RWPE1 (cell line): ENCODE results near the gene SDHA.
"Not testable (repeated sequence)": the region's sequence is repeated elsewhere in the genome, so short reads cannot be mapped to it uniquely, and the experiment has no call there.

Experiments
- CTCF ChIA-PET: fragments of 350-600 bp; sonication (Branson Sonifier 250); formaldehyde crosslinking; extraction: SDS; loops from one replicate; lab custom pipeline; 2021; lab: Yijun Ruan, JAX
- POLR2A ChIA-PET: fragments of 400-600 bp; formaldehyde crosslinking; extraction: SDS; loops from one replicate; lab custom pipeline; 2020; ENCODE audit warnings: antibody characterized with exemption; ENCODE audit not compliant: low non-redundant PET; lab: Yijun Ruan, JAX
- DNase-seq: peaks from one replicate; pipeline ENCODE4 v3.0.0; 2012; ENCODE audit warnings: low spot score
- H3K27ac ChIP-seq: fragments of 450-650 bp; 2 replicates; pipeline ENCODE4 v1.5.1; 2017
- CTCF ChIP-seq: fragments of 450-650 bp; conservative IDR thresholded peaks from 2 replicates; pipeline ENCODE4 v1.5.1; 2017; ENCODE audit warnings: low read depth, mild to moderate bottlenecking

The SDHA gene

GRCh38 chr5:228886-229285 lies 10.8 kb downstream of the SDHA start:
- DNase-seq = no peak
- ChIA-PET CTCF (no interaction called here), POLR2A (no interaction called here)
- no peak overlapping the region for H3K27ac ChIP-seq
- TF ChIP-seq CTCF = no peak

GRCh38 chr5:230711-231110 lies 12.6 kb downstream of the SDHA start:
- no peak overlapping the region for H3K27ac ChIP-seq
- CTCF ChIA-PET = no interaction called here
- TF ChIP-seq CTCF = no peak
- DNase-seq = no peak
- POLR2A ChIA-PET = no interaction called here

- no peak overlapping the region for H3K27ac ChIP-seq
- ChIA-PET POLR2A (no interaction called here), CTCF (no interaction called here)
- no peak for DNase-seq
- no peak for TF ChIP-seq CTCF
These were observed 13.5 kb downstream of the SDHA start for GRCh38 chr5:231661-232060.

GRCh38 chr5:233426-233825 lies 15.3 kb downstream of the SDHA start:
- H3K27ac ChIP-seq, DNase-seq, CTCF ChIA-PET, POLR2A ChIA-PET: not testable (repeated sequence)

- ChIA-PET POLR2A (no interaction called here), CTCF (no interaction called here)
- no peak for TF ChIP-seq CTCF
- H3K27ac ChIP-seq = no peak overlapping the region
- no peak for DNase-seq
These were observed 16.3 kb downstream of the SDHA start for GRCh38 chr5:234450-234849.

- CTCF ChIA-PET, H3K27ac ChIP-seq, POLR2A ChIA-PET, DNase-seq: not testable (repeated sequence)
These were observed 17.4 kb downstream of the SDHA start for GRCh38 chr5:235527-235926.

GRCh38 chr5:237931-238330 lies 19.8 kb downstream of the SDHA start:
- H3K27ac ChIP-seq, DNase-seq, CTCF ChIA-PET, POLR2A ChIA-PET: not testable (repeated sequence)

GRCh38 chr5:240550-240949 lies 22.4 kb downstream of the SDHA start:
- H3K27ac ChIP-seq, POLR2A ChIA-PET, DNase-seq, CTCF ChIA-PET: not testable (repeated sequence)

GRCh38 chr5:241045-241669 lies 23.0 kb downstream of the SDHA start:
- DNase-seq, CTCF ChIA-PET, POLR2A ChIA-PET, H3K27ac ChIP-seq: not testable (repeated sequence)

- H3K27ac ChIP-seq, DNase-seq, POLR2A ChIA-PET, CTCF ChIA-PET: not testable (repeated sequence)
These were observed 25.7 kb downstream of the SDHA start for GRCh38 chr5:243683-244367.

- CTCF ChIA-PET = interaction anchor here (0.7 kb wide), 1 partner anchor 27 kb away, joined by 5 read pairs; the partner anchor contains the start of gene SDHA
- POLR2A ChIA-PET, H3K27ac ChIP-seq: not testable (repeated sequence)
- peak; percentile 13 for DNase-seq
These were observed 27.6 kb downstream of the SDHA start for GRCh38 chr5:245717-246116.

GRCh38 chr5:250396-250795 lies 32.3 kb downstream of the SDHA start:
- CTCF ChIA-PET = not testable (repeated sequence)

GRCh38 chr5:251016-251415 lies 32.9 kb downstream of the SDHA start:
- POLR2A ChIA-PET, DNase-seq, CTCF ChIA-PET: not testable (repeated sequence)
- H3K27ac ChIP-seq = peak overlapping the region; percentile 65

More at GRCh38 chr5:250396-250795, 32.3 kb downstream of the SDHA start:
- peak overlapping the region; percentile 65 for H3K27ac ChIP-seq
- POLR2A ChIA-PET, DNase-seq: not testable (repeated sequence)
